GM18867 (cell line): ENCODE results near the gene KLHL29.

ENCODE experiments used
- ATAC-seq: cut with Tn5 transposase; IDR thresholded peaks from one replicate; pipeline ENCODE4 v1.9.1; 2021; ENCODE audit warnings: mild to moderate bottlenecking, moderate library complexity; ENCODE audit not compliant: unreplicated experiment

KLHL29 gene

DNA sequence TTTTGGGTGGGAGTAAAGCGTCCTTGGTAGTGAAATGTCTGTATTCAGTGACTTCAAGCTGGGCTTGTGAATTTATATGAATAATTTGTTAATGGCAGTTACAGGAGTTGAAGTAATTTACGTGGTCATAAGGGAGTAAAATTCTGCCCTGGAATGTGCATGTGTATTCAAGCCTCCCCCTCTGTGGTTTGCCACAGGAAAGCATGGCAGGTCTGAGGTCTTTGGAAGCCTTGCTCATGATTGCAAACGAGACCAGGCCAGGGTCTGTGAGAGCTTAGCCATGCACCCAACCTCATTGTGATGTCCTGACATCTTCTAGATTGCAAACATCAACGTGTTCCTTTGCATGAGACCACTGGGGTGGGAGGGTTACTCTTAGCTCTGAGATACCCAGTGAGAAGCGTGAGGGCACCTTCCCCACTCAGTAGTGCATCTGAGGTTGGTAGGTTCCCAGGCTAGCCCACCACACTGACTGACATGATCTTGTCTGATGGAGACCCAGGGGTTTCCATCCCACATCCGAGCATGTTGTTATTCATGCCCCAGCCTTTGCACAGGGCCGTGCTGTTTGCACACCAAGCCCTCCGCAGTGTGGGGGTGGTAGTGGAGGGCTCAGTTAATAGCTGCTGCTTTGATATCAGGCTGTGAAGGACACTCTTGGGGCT lies 216.5 kb downstream of the KLHL29 start:
- no peak for ATAC-seq

DNA sequence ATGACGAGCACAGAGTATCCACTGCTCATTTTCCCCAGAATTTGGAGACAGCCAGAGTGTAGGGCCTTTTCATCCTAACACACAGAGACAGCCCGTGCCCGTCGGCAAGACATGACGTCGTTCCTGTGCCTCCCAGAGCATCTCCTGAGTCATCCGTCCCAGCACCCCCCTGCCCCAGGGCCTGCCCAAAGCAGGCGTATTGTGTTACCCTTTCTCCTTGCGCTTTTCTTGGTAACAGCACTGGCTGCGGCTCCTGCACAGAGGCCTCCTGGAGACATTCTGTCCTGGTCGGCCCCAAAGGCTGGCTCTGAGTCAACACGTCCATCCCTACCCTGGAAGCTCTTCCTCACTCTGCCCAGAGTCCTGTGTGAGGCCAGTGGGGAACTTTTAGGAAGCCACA lies 217.1 kb downstream of the KLHL29 start:
- no peak for ATAC-seq

DNA sequence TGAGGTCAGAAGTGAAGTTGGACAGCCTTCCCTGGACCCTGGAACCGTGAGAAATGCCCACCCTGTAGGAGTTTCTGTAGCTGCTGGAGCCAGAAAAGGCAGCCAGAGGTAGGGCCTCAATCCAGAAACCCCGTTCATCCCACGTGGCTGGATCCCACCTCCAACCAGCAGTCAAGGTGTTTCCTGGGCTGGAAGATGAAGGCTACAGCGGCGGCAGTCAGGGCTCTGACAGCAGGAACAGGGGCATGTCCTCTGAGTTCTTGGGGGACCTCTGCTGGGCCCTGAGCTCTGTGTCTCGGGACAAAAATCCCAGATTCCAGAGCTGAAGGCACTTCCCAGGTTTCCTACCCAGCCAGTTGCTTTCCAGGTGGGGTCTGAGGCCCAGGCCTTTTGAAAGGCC lies 218.2 kb downstream of the KLHL29 start:
- ATAC-seq: no peak

DNA sequence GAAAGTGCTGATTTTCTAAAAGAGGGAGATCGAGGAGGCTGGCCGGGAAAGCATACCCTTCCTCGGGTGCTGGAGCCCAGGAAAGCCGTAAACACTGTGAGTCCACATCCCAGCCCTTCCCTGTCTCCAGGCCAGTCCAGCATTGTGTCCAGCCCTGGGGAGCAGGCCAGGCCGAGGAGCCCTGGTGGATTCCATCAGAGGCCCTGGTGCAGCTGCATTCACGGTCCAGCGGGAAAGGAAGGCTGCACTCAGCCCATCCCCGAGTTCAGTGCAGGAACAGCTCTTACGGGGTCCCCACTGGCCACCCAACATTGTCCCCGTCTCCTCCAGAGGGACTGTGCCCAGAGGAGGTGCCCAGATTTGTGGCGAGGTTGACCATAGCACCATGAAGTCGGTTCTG lies 218.6 kb downstream of the KLHL29 start:
- ATAC-seq: no peak

DNA sequence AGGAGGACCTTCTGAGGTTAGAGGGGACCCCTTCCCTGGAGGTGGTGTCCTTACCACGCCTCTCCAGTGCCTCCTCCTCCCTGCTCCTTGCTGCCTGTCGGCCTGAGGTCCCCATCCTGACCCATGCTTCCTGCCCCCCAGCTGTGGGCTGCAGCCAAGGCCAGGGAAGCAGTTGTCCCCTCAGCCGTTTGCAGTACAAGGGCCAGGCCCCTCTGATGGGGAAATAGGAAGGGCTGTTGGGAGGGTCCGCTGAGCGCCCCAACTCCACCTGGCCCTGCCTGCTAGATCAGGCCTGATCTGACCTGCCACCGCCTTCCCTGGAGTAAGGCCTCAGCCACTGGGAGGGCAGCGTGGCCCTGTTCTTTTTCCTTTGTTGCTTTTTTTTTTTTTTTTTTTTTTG lies 219.8 kb downstream of the KLHL29 start:
- no peak for ATAC-seq

DNA sequence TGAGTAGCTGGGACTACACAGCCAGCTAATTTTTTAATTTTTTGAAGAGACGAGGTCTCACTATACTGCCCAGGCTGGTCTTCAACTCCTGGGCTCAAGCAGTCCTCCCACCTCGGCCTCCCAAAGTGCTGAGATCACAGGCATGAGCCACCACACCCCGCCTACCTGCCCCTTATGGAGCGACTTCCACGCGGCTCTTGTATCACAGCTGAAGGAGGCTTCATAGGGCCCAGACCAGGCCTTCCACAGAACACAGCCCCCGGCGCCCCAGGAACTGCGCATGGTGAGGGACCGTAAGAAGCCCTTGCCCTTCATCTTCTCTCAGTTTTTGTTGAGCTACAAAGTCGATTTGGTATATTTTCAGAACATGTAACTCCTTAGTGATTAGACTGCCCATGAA lies 220.3 kb downstream of the KLHL29 start:
- no peak for ATAC-seq

DNA sequence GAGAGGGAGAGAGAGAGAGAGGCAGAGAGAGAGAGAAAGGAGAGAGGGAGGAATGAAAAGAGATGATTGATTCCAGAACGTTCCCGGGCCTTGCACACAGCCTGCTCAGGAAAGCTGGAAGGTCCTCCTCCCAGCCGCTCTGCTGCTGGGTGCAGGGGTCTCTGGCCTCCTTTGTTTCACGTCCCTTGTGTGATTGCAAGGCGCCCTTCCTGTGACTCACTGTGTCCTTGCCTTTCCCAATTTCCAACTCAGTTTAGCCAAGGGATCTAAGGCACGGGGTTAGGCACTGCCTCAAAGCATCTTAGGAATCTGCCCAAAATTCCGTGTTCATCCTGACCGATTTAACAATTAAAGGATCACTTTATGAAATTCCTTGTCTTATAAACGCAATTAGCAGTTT lies 221.2 kb downstream of the KLHL29 start:
- no peak for ATAC-seq

DNA sequence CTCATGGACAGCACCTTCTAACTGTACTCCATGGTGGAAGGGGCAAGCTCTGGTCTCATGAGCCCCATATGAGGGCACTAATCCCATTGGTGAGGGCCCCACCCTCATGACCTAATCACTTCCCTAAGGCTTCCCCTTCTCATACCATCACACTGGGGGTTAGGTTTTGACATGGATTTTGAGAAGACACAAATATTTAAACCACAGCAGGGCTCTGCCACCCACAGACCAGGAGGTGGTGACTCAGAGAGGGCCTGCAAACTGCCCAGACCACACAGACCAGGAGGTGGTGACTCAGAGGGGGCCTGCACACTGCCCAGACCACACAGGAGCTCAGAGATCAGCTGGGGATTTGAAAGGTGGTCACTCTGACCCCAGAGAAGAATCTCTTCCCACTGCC lies 222.0 kb downstream of the KLHL29 start:
- ATAC-seq: no peak

DNA sequence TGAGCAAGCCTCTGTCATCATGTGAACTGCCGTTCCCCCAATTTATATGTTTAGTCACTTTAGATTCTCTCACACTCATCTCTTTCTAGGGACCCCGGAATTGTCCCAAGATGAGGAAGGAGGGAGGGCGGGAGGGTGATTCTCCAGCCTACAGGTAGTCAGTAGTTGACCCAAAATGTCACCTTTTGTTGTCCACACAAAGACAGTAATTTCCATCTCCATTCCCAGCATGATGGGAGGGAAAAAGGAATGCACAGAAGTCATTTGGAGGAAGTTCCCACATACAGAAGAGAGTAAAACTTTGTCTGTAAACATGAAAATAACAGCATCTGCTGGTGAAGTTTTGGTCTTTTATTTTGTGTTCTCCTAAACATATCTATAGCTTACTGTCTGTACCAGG lies 222.9 kb downstream of the KLHL29 start:
- ATAC-seq: no peak

DNA sequence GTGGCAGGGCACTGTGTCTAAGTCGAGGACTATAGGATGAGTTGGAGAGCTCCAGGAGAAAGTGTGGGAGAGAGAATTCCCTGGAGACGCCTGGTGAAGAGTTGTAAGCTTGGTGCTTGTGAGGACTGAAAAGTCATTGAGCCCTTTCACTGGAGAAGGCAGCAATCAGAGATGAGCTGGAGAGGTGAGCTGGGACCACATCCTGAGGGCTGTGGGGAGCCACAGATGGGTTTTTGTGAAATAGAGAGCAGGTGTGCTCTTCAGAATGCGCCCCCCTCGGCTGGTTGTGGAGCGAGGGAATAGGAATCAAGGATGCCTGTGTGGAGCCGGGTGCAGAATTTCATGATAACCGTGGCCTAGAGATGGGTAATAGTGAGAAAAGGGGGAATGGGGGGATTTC lies 224.3 kb downstream of the KLHL29 start:
- no peak for ATAC-seq

DNA sequence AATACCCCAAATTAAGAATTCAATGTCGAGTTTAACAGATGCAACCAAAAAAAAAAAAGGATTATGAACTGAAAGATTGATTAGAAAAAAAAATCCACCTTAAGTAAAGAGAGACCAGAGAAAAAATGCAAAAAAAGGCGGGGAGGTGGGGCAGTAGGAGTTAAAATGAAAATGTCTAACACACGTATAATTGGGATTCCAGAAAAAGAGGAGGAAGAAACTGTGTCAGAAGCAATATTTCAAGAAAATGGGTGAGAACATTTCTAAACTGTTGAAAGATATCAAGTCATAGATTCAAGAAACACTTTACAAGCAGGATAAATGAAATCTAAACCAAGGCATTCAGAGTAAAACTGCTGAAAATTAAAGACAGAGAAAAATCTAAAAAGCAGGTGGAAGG lies 226.9 kb downstream of the KLHL29 start:
- ATAC-seq: no peak

DNA sequence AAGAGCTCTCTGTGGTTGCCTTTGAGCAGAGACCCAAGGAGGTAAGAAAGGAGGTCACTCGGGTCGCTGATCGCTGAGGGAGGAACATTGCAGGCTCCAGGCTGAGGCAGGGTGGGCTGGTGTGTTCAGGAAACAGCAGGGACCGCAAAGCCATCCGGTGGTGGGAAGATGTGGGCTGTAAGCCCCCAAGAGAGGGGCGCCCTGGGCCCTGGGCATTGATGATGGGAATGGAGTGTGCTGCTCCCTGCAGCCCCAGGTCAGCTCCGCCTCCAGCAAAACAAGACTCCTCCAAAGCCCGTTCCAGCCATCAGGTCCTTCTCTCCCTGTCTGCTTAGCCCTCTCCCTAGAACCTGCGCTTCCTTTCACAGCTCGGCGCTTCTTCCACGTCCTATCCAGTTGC lies 229.7 kb downstream of the KLHL29 start:
- ATAC-seq: no peak

DNA sequence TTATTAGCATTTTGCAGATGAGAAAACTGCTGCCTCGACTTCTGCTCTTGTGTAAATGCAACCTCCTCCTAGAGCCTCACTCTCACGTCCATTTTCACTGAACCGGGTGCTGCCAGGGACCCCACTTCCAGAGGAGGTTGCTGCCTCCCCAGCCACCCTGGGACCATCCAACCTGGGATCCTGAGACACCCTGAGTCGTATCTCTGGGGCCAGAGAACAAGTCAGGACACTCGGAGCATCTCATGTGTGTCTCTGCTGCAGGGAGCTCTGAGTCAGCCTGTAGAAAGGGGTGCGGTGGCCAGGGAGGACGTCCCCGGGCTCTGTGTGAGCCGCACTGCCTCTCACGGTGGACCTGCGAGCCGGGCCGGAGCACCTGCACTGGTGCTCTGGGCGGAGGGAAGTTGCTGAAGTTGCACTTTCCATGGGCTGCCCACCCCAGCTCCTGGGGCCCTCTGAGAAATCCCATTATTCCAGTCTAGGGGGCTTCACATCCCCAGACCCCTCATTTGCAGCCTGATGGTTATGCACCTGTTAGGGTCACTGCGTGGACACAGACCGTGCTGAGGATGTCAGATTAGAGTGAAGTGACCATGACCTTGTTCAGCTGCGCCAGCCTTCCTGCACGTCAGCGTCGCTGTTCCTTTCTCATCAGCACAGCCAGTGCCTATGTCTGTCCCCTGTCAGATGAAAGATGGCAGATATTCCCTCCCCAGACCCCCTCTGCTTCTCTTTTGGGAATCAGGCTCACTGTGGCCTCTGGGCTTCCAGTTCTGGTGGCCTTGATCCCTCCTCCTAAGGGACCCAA lies 230.4 kb downstream of the KLHL29 start:
- no peak for ATAC-seq

DNA sequence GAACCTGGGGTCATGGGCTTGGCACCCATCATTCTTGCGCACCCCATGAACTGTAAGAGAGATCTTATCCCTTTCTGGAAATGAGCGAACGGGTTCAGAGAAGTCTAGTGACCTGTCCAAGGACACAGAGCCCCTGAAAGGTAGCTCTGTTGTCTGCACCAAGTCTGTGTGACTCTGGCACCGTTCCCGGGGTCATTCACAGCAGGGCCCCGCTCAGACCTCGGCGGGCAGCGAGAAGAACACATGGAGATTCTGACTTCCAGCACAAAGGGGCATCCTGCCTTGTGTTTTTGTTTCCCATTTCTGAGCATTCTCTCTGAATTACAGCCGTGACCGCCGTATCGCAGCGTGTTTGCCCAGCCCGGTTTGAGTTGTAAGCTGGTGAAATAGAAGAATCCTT lies 231.7 kb downstream of the KLHL29 start:
- ATAC-seq: no peak

DNA sequence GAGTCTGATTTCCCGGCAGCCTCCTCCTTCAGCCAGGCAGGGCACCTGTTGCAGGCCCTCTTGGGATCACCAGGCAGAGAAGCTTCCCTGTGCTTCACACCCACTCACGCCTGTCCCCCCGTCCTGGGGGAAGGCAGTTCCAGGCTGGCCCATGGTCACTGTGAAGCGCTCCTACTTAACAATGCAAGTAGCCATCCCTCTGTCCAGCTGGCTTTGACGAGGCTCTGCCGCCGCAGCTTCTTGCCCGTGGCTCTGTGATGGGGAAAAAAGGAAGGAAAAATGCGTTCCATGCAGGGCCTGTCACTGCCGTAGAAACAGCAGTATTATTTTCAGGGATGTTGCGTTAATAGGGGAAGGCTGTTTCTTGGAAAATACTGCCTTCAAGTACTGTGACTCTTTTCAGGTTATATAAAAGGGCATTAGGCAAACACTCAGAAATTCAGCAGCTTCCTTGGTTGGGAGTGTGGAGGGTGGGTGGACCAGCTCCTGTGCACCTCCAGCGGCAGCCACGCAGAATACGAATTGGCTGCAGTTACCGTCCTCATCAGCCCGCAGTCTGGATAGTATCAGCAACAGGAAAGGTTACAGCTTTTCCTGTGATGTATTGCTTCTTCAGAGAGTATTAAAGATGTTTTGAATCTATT lies 232.3 kb downstream of the KLHL29 start:
- ATAC-seq: no peak

DNA sequence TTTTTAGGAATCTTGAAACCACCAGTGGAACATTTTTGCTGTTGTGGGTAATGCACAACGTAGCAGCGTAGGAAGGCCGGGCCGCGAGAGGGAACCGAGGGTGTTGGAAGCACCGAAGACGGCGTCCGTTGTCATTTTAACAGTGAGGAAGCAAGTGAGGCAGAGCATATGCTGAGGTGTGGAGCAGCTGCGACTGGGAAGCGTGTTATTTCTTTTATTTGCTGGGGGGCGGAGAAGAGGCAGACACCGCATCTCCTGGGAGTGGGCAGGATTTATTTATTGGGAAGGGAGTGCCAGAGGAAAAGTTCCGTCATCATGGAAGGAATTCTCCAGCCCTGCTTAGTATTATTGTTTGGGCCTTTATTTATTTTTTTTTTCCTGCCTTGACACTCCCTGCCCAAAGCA lies 232.8 kb downstream of the KLHL29 start:
- ATAC-seq: no peak

DNA sequence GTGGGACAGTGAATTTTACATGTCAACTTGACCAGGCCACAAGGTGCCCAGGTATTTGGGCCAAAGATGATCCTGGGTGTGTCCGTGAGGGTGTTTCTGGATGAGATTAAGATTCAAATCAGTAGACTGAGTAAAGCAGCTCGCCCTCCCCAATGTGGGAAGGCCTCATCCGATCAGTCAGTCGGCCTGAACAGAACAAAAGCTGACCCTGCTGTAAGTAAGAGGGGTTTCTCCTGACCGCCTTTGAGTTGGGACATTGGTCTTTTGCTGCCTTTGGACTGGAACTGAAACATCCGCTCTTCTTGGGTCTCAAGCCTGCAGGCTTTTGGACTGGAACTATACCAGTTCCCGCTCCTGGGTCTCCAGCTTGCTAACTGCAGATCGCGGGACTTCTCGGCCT lies 233.3 kb downstream of the KLHL29 start:
- no peak for ATAC-seq

DNA sequence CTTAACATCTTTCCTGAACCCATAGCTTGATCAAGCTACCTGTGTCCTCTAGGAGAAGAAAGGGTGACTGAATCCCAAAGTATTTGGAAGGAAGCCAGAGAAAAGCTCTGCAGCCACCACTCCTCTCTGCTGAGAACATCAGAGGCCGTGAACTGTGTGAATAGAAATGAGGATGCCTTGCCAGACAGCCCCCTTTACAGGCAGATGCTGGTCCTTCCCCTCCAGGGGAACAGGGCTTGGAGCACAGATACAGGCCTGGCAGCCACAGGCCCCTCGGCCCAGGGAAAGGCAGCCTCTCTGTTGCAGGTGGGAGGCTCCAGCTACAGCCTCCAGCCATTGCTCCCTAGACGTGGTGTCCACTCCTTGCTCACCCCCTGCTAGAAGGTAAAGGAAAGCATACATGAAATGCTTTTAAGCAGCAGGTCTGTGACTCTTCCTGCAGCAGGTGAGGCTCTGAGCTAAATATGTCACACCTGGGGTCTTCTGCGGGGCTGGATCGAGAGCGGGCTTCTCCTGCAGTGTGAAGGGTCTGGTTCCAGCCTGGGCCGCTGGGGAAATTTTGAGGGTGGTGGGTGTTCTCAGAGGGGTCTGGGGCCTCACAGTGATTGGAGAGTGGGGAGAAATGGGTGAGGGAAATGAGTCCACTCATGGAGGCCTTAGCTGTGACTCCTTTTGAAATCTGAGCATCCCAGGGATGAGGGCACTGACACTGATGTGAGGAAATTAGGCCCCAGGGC lies 234.0 kb downstream of the KLHL29 start:
- no peak for ATAC-seq

DNA sequence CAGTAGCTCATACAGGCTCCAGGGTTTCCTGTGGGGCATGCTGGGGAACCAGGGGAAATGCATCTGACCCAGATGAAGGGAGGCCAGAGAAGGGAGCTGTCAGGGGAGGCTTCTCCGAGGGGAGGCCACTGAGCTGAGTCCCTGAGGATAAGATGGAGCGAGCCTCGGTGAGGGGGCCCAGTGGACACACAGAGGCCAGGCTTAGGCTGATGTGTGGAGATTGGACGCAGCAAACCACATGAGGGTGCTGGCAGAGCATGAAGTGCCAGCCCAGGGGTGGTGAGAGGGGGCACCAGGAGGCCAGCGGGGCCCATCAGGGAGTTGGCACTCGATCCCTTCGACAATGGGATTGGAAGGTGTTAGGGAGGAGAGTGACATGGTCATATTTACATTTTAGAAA lies 235.0 kb downstream of the KLHL29 start:
- no peak for ATAC-seq

DNA sequence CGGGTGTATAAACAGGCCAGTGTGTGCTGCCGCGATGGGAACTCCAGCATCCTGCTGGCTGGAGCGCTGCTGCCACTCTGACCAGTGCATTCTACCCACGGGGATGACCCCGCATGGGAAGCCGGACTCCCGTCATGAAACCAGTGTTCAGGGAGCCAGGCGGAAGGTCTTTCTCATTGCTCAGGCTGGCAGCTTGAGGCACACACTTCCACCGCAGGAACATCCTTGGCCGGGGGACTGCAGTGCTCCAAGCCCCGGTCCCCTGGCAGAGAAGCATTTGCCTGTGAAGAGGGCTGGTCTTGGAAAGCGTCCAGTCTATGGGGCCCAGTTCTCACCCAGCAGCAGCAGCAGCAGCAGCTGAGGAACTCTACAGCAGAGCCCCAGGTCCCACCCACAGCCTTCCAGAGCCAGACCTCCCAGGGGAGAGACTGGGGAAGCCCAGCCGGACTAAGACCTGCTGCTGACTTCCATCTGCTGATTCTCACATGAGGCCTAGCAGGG lies 235.9 kb downstream of the KLHL29 start:
- no peak for ATAC-seq

DNA sequence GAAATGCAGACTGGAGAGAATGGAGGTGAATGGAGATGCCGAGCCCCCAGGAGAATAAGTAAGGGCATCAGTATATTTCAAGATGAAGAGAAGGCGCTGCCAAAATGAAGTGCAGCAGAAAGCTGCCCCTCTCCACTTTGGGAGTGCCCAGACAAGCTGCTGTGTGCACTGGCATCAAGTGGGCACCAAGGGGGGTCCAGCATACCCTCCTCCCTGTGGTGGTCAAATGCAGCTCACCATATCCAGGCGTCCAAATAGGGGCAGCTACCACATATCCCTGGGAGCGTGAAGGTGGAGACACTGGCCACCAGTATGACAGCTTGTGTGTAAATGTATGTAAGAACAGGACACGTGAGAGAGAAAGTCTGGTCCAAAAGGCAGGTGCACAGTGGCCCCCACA lies 236.6 kb downstream of the KLHL29 start:
- no peak for ATAC-seq
